Mesothelial cell of epicardium (in vitro differentiated cells): Measurements from ENCODE around the gene CLDN20. TPM values are rescaled to one million over a fixed set of nuclear protein-coding genes. Genes with fewer than 3 reads are reported as not detected.

Experiments
- DNase-seq, 2 experiments: peaks; one replicate each; pipeline ENCODE4 v3.0.0; 2021; ENCODE audit warnings: low spot score in 2 of 2; ENCODE audit not compliant: unreplicated experiment in 2 of 2
- H3K27ac Mint-ChIP-seq: 2 replicates; pipeline ENCODE4 v1.8.0; 2021; ENCODE audit warnings: mixed read lengths
- H3K27me3 Mint-ChIP-seq: 2 replicates; pipeline ENCODE4 v1.8.0; 2021; ENCODE audit warnings: low read depth, mixed read lengths
- H3K36me3 Mint-ChIP-seq: 2 replicates; pipeline ENCODE4 v1.8.0; 2021; ENCODE audit warnings: mixed read lengths
- H3K4me1 Mint-ChIP-seq: 2 replicates; pipeline ENCODE4 v1.8.0; 2021; ENCODE audit warnings: mixed read lengths
- H3K4me3 Mint-ChIP-seq: 2 replicates; pipeline ENCODE4 v1.8.0; 2021; ENCODE audit warnings: mild to moderate bottlenecking, moderate library complexity, mixed read lengths
- H3K9me3 Mint-ChIP-seq: 2 replicates; pipeline ENCODE4 v1.8.0; 2021; ENCODE audit warnings: mixed read lengths
- CTCF ChIP-seq: fragments of 200-600 bp; sonication (generic); IDR thresholded peaks from one replicate; pipeline ENCODE4 v1.5.0; 2021; ENCODE audit warnings: antibody characterized with exemption; ENCODE audit not compliant: unreplicated experiment
- total RNA-seq: library from RNA; stranded (reverse); gene quantifications from 3 replicates; pipeline ENCODE4 v1.2.1, GENCODE V29; 2021

CLDN20 gene
- total RNA-seq, 1 donor from 2014 or later: not detected

DNA sequence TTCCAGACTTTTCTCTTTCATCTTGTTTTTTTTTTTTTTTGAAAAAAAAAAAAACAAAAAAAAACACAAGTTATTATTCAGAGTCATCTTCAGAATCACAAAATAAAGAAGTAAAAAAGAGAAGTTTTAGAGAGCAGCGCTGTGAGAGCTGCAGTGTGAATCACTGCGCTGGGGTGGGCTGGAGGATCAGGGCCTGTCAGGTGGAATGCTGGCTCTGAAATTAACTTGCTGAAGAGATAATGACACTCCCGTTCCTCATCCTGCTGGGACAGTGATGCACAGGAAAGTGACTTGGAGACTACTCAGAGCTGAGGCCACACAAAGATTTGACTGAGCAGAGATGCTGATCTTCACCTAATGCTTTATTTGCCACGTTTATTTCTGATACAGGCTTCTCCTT is 42.7 kb upstream of the CLDN20 start:
- H3K36me3 Mint-ChIP-seq: peaks cover 2% of the 10 kb centered on the region
- H3K27me3 Mint-ChIP-seq: no peaks in the 10 kb centered on the region
- TF ChIP-seq CTCF: no peak
- no peaks in the 10 kb centered on the region for H3K9me3 Mint-ChIP-seq
- no peak overlapping the region for H3K4me3 Mint-ChIP-seq
- no peak for DNase-seq
- H3K27ac Mint-ChIP-seq: no peak overlapping the region
- peaks cover 17% of the 10 kb centered on the region for H3K4me1 Mint-ChIP-seq

DNA sequence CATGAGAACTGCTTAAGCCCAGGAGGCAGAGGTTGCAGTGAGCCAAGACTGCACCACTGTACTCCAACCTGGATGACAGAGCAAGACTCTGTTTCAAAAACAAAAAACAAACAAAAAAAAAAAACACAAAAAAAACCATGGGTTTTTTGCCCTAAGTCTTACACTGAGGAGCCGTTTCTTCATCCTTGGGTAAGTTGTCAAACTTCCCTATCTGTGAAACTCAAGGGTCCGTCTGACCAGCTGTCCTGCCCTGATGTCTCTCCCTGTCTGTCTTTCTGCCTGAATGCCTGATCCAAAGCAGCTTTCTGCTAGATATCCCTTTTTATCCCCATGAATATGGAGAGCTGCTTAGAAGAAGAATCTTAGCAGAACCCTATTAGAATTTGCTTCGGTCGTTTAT is 41.3 kb upstream of the CLDN20 start:
- H3K27ac Mint-ChIP-seq: no peak overlapping the region
- H3K4me1 Mint-ChIP-seq: peaks cover 8% of the 10 kb centered on the region
- peaks cover 4% of the 10 kb centered on the region for H3K9me3 Mint-ChIP-seq
- no peaks in the 10 kb centered on the region for H3K27me3 Mint-ChIP-seq
- H3K36me3 Mint-ChIP-seq: peaks cover 2% of the 10 kb centered on the region
- no peak for DNase-seq
- TF ChIP-seq CTCF: no peak
- no peak overlapping the region for H3K4me3 Mint-ChIP-seq

DNA sequence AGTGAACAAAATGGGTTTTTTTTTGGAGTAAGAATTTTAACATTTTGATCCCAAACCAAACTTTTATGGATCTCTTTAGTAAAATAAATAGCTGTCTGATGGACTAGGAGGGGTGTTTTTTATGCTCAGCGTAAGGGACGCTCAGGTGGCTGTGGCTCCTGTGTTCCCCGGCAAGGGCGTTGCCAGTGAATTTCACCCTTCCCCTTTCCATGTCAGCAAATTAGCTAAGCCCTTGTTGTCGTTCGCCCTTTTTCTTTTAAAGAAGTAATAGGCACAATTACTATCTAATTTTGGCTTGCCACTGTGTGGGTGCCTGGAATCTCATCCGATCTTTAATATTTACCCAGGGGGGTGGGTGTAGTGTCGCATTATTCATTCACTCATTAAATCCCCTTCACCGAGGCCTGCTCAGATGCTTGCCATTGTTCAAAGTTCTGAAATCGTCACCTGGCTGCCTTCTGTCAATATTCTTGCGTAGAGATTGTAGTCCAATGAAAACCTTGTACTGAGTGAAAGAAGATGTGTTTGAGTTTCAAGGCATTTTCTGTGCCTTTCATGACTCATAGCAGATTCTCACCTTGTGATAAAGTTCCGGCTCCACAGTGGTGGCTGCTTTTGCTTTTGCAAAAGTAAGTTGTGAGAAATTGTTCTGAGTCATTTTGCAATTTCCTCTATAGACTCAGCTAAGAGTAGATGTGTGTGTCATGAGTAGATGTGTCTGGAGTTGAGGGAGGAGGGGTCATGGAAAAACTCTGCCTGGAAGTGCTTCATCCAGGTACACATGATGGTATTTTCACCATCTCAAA is 40.0 kb upstream of the CLDN20 start:
- Mint-ChIP-seq H3K4me3 (no peak overlapping the region), H3K4me1 (peaks cover 17% of the 10 kb centered on the region), H3K9me3 (peaks cover 4% of the 10 kb centered on the region), H3K36me3 (peaks cover 2% of the 10 kb centered on the region), H3K27me3 (no peaks in the 10 kb centered on the region), H3K27ac (no peak overlapping the region)
- no peak for TF ChIP-seq CTCF
- no peak for DNase-seq

GRCh38 chr6:155224618-155225017 is 39.2 kb upstream of the CLDN20 start:
- Mint-ChIP-seq H3K4me1 (peaks cover 20% of the 10 kb centered on the region), H3K9me3 (peaks cover 6% of the 10 kb centered on the region)

GRCh38 chr6:155227046-155227445 is 36.8 kb upstream of the CLDN20 start:
- no peak overlapping the region for H3K4me3 Mint-ChIP-seq
- H3K27ac Mint-ChIP-seq: no peak overlapping the region
- DNase-seq: no peak
- H3K27me3 Mint-ChIP-seq: no peaks in the 10 kb centered on the region
- peaks cover 23% of the 10 kb centered on the region for H3K4me1 Mint-ChIP-seq
- H3K9me3 Mint-ChIP-seq: peaks cover 13% of the 10 kb centered on the region
- TF ChIP-seq CTCF: no peak
- peaks cover 4% of the 10 kb centered on the region for H3K36me3 Mint-ChIP-seq

More at GRCh38 chr6:155224618-155225017, 39.2 kb upstream of the CLDN20 start:
- TF ChIP-seq CTCF: no peak
- Mint-ChIP-seq H3K27ac (no peak overlapping the region), H3K36me3 (no peaks in the 10 kb centered on the region), H3K4me3 (no peak overlapping the region), H3K27me3 (no peaks in the 10 kb centered on the region)
- no peak for DNase-seq
